GM19099 (cell line): Measurements from ENCODE around the gene CHD5.

ENCODE experiments used
- POLR2A ChIP-seq: IDR thresholded peaks from 3 replicates; pipeline ENCODE4 v1.6.1; 2011; ENCODE audit warnings: low read depth; ENCODE audit not compliant: insufficient read length; ENCODE audit errors: extremely low read depth

Gene CHD5

GRCh38 chr1:6102532-6102845 is 77.6 kb downstream of the CHD5 start:
- no peak for TF ChIP-seq POLR2A

DNA sequence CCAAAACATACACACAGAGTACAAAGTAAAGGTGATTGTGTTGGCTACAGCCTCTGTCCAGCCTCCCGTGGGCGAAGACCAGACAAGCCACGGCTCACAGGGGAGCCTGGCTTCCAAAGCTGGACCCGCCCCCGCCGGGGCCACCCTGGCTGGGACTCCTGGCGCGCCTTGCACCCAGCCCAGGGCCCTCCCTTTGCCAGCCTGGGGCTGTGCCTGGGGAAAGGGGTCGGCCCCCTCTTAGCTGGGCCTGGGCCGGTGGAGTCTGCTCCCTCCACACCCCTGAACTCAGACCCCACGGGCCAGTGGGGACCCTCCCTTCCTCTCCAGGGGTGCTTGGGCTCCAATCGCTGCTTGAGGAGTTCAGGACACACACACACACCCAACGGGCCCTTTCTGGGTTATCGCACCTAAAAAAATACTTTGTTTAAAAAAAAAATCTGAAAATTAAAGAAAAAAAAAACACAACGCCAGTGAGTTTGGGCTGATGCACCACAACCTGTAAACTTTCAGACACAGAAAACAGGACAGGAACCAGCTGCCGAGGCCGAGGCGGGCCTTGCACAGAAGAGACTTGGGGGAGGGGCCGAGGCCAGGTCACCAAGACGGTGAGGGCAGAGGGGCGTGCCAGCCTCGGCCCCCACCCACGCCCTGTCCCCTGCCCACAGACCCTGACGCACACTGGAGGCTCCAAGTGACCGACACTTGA is 78.1 kb downstream of the CHD5 start:
- TF ChIP-seq POLR2A: no peak

DNA sequence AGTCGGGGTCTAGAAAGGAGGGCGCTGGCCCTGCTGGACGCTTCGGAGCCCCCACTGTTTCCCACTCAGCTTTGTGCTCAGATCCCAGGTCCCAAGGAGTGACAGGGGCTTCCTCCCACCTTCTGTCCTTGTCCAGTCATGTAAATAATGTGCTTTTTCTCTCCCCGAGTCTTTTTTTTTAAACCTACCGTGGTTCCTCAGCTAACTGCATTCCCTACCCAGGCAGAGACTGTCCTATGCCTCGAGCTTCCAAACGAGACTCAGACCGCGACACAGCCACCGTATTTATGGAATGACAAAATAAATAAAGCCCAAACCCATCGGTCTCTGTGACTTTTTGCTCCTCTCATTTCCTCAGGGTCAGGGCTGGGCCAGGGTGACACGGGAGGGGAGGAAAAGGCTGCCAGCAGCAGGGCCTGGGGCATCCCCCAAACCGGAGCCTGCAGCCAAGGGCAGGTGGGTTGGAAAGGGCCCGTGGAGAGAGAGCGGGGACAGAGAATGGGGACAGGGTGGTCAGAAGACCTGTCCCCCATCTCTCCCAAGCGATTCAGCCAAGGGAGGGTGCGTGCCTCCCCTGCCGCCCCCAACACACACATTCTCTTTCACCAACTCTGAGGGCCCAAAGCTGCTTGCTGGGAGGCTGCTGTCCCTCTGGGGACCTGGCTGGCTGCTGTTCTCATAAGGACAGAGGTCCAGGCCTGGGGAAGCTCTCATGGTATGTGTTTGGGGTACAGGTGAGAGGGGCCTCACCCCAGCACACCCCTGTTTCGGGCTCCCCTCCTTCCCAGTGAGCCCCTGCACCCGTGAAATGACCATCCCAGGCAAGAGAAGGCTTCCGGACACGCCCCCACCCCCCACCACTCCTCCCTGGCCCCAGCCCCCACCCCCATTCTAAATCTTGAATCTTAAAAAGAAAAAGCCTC is 79.0 kb downstream of the CHD5 start:
- TF ChIP-seq POLR2A: no peak

GRCh38 chr1:6099787-6100765 is 80.0 kb downstream of the CHD5 start:
- no peak for TF ChIP-seq POLR2A

DNA sequence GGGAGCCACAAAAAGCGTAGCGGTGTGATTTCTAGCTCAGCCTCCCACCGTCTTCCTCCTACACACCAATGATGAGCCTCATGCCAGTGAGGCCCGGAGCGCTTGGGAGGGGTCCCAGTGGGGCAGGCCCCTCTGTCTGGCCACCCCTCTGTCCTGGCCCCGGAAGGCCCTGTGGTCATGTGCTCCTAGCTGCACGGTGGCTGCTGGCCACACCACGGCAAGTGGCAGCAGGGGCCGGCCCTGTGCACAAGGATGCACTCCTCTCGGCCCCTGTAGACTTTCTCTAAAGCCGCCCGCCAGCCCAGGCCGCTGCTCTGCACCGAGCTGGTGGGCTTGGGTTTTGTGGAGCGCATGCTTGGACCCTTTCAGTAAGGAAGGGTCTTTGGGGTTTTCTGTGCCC is 80.8 kb downstream of the CHD5 start:
- TF ChIP-seq POLR2A: no peak

DNA sequence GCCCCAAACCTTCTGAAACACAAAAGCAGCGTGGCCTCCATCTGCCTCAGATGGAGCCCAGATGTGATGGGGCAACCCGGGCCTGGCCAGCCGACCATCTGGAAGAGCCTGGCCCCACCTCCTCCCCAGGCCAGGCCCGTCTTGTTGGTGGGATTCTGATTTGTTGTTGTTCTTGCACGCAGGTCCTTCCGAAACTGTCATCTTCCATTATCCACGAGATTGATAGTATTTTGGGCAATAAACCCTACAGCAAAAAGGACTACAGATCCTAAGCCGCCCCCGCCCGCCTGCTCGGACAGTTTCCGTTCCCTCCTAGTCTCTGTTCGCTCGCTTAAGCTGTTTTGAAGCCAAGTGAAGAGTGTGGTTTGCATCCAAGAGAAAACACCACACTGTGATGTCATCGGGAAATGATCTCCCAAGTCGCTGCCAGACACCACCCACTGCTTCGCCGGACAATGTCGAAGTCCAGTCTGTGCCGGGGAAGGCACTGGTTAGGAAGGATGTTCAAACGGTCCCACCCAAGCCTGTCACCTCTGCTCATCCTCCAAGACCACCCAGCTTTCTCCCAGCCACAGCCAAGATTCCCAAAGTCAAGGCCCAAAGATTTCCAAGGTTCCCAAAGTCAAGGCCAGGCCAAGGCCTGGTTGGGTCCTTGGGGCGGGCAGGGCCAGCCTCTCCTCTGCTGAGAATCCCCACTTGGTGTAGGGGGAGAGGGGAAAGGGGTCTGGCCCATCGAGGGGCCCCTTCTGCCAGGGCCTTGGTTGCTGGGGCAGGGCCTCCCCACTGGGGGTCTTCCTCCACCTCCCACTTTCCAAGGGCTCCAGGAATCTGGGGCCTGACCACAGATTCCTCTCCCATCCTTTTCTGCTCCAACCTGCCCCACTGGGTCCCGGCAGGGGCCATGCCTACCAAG is 81.6 kb downstream of the CHD5 start:
- no peak for TF ChIP-seq POLR2A

GRCh38 chr1:6097824-6098223 is 82.3 kb downstream of the CHD5 start:
- TF ChIP-seq POLR2A: no peak

DNA sequence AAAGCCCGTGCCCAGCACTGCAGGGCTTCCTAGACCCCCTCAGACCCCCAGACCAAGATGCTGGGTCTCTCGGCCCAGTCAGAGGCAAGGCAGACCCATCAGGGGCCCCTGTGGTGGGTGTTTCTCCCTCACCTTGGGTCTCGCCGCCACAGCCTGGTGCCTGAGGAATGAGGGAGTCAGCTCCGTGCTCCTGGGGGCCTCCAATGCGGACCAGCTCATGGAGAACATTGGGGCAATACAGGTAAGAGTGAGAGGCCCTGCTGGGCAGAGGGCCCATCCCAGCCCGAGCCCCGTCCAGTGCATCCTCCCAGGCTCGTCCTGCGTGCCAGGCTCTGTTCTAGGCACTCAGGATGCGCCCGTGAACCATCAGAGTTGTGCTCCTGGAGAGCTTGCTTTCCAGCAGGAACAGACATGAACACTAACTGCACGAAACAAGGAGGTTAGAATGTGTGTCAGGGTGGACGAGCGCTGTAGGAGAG is 83.0 kb downstream of the CHD5 start:
- no peak for TF ChIP-seq POLR2A

- TF ChIP-seq POLR2A: no peak
These were observed 83.6 kb downstream of the CHD5 start for GRCh38 chr1:6096243-6097116.

DNA sequence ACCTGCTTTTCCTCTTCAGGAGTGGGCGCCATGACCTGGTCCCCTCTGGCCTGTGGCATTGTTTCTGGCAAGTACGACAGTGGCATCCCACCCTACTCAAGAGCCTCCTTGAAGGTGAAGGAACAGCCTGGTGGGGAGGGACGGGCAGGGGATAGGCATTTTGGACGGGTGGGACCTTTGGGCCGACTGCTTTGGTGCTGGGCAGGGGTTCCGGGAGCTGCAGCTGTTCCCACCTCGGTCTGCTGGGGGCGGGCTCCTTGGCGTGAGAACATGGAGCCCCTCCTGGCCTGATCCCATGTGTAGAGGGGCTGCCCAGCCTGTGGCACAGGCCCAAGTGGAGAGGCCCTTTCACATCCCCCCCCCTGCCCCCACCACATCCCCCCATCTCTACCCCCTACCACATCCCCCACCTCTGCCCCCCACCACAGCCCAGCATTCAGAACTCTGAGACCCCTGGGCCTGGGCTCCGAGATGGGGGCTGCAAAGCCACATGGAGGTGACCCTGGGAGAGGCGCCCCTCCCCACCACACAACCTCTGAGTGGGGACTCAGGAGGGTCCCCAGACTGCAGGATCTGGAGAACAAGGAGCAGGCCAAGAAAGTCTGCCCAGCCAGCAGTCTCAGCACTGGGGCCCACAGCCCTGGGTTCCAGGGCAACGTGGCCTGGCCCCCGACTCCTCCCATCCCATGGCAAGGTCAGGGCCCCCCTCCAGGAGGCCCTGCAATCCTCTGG is 84.4 kb downstream of the CHD5 start:
- TF ChIP-seq POLR2A: no peak

GRCh38 chr1:6094801-6095505 is 85.2 kb downstream of the CHD5 start:
- TF ChIP-seq POLR2A: no peak

DNA sequence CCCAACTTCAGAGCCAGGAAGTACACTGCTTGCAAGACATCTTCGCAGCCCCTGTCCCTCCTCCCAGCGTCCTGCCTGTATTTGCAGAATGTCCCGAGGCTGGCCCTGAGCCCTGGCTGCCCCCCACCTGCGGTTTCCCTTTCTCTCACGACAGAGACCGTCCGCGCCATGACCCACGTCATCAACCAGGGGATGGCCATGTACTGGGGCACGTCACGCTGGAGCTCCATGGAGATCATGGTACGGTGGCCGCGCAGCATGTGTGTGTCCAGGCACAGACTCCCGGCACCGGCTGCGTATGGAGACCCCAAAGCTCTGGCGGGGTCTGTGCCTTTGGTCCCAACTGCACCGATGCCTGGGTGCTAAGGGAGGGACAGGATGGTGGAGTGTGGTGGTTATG is 85.9 kb downstream of the CHD5 start:
- no peak for TF ChIP-seq POLR2A
